ENCODE data around the gene ZNF487. TPM values are rescaled to one million over a fixed set of nuclear protein-coding genes. Genes with fewer than 3 reads are reported as not detected.

Gene ZNF487
- total and polyA plus RNA-seq, 2 of the 13 experiments (the other 11 are each of a cell fraction or from before 2014, with no cell fraction given), result 7.4 to 8.8 TPM

DNA sequence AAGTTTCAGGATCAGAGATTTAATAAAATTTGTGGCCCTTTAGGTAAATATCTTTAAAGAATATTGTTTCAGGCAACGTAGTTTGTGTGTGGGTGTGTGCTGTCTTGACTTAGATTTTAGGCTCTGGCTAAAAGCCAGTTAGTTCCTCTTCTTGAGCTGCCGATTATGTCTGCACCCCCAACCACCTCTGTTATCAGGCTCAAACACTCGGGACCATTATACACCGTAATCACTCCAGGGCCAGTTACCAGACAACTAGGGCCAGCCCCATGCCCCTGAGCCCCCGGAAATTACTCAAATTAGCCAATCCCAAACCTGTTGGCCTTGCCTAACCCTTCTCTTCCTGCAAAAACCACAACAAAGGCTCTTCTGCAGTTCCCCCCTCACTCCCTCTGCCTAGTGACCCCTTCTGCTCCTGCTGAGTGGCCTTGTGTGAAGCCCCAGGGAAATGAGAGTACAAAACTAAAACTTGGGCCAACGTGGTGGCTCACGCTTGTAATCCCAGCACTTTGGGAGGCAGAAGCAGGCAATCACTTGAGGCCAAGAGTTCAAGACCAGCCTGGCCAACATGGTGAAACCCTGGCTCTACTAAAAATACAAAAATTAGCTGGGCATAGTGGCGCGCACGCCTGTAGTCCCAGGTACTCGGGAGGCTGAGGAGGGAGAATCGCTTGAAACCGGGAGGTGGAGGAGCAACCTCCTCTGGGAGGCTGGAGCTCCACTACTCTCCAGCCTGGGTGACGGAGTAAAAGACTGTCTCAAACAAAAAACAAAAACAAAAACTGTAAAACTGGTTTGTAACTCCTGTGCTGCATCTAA is 18.8 kb upstream of the ZNF487 start (continued):
- no peak for TF ChIP-seq ISX (CRISPR knock-in tag; conservative IDR thresholded peaks at IDR 0.05)
- no peak for TF ChIP-seq ATF7-NPFF (CRISPR knock-in tag; IDR thresholded peaks at IDR 0.05; ENCODE audit: low read depth)
- TF ChIP-seq, protein P1, sequence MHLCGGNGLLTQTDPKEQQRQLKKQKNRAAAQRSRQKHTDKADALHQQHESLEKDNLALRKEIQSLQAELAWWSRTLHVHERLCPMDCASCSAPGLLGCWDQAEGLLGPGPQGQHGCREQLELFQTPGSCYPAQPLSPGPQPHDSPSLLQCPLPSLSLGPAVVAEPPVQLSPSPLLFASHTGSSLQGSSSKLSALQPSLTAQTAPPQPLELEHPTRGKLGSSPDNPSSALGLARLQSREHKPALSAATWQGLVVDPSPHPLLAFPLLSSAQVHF (CRISPR knock-in tag; IDR thresholded peaks at IDR 0.05), result no peak
- TF ChIP-seq ZNF292 (CRISPR knock-in tag; IDR thresholded peaks at IDR 0.05; ENCODE audit: borderline replicate concordance, low read depth), result no peak
- TF ChIP-seq, protein P2, sequence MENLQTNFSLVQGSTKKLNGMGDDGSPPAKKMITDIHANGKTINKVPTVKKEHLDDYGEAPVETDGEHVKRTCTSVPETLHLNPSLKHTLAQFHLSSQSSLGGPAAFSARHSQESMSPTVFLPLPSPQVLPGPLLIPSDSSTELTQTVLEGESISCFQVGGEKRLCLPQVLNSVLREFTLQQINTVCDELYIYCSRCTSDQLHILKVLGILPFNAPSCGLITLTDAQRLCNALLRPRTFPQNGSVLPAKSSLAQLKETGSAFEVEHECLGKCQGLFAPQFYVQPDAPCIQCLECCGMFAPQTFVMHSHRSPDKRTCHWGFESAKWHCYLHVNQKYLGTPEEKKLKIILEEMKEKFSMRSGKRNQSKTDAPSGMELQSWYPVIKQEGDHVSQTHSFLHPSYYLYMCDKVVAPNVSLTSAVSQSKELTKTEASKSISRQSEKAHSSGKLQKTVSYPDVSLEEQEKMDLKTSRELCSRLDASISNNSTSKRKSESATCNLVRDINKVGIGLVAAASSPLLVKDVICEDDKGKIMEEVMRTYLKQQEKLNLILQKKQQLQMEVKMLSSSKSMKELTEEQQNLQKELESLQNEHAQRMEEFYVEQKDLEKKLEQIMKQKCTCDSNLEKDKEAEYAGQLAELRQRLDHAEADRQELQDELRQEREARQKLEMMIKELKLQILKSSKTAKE (CRISPR knock-in tag; IDR thresholded peaks at IDR 0.05; ENCODE audit: borderline replicate concordance), result peak; percentile 61; the same call in 1 of the 2 replicates
- TF ChIP-seq, protein P3, sequence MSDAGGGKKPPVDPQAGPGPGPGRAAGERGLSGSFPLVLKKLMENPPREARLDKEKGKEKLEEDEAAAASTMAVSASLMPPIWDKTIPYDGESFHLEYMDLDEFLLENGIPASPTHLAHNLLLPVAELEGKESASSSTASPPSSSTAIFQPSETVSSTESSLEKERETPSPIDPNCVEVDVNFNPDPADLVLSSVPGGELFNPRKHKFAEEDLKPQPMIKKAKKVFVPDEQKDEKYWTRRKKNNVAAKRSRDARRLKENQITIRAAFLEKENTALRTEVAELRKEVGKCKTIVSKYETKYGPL (CRISPR knock-in tag; IDR thresholded peaks at IDR 0.05), result no peak
- no peak for TF ChIP-seq CHD4 (IDR thresholded peaks at IDR 0.05; ENCODE audit: borderline replicate concordance, low read length)
- TF ChIP-seq KLF9 (CRISPR knock-in tag; IDR thresholded peaks at IDR 0.05; ENCODE audit: low read depth), result no peak
- TF ChIP-seq KDM5B (CRISPR knock-in tag; IDR thresholded peaks at IDR 0.05; ENCODE audit: borderline replicate concordance), result no peak
- TF ChIP-seq, protein P4, sequence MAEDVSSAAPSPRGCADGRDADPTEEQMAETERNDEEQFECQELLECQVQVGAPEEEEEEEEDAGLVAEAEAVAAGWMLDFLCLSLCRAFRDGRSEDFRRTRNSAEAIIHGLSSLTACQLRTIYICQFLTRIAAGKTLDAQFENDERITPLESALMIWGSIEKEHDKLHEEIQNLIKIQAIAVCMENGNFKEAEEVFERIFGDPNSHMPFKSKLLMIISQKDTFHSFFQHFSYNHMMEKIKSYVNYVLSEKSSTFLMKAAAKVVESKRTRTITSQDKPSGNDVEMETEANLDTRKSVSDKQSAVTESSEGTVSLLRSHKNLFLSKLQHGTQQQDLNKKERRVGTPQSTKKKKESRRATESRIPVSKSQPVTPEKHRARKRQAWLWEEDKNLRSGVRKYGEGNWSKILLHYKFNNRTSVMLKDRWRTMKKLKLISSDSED (CRISPR knock-in tag; IDR thresholded peaks at IDR 0.05), result no peak
- TF ChIP-seq, protein P5, sequence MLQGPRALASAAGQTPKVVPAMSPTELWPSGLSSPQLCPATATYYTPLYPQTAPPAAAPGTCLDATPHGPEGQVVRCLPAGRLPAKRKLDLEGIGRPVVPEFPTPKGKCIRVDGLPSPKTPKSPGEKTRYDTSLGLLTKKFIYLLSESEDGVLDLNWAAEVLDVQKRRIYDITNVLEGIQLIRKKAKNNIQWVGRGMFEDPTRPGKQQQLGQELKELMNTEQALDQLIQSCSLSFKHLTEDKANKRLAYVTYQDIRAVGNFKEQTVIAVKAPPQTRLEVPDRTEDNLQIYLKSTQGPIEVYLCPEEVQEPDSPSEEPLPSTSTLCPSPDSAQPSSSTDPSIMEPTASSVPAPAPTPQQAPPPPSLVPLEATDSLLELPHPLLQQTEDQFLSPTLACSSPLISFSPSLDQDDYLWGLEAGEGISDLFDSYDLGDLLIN (CRISPR knock-in tag; IDR thresholded peaks at IDR 0.05; ENCODE audit: borderline replicate concordance), result no peak
- no peak for TF ChIP-seq ZNF274 (CRISPR knock-in tag; IDR thresholded peaks at IDR 0.05)
- TF ChIP-seq KAT8 (CRISPR knock-in tag; IDR thresholded peaks at IDR 0.05), result peak; percentile 67
- TF ChIP-seq TARDBP (CRISPR knock-in tag; IDR thresholded peaks at IDR 0.05), result peak; percentile 83
- TF ChIP-seq ZNF720 (CRISPR knock-in tag; IDR thresholded peaks at IDR 0.05), result no peak
- TF ChIP-seq, protein P6, sequence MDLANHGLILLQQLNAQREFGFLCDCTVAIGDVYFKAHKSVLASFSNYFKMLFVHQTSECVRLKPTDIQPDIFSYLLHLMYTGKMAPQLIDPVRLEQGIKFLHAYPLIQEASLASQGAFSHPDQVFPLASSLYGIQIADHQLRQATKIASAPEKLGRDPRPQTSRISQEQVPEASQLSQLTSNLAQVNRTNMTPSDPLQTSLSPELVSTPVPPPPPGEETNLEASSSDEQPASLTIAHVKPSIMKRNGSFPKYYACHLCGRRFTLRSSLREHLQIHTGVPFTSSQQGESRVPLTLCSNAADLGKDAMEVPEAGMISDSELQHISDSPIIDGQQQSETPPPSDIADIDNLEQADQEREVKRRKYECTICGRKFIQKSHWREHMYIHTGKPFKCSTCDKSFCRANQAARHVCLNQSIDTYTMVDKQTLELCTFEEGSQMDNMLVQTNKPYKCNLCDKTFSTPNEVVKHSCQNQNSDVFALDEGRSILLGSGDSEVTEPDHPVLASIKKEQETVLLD (CRISPR knock-in tag; IDR thresholded peaks at IDR 0.05; ENCODE audit: low read depth), result no peak
- TF ChIP-seq RORA (CRISPR knock-in tag; IDR thresholded peaks at IDR 0.05), result no peak

All from HepG2 (cell line).